Nasal cavity respiratory epithelium epithelial cell of viscerocranial mucosa (primary cell): ENCODE measurements around the gene CD82. TPM values are rescaled to one million over a fixed set of nuclear protein-coding genes. Genes with fewer than 3 reads are reported as not detected.

ENCODE experiments used
- total RNA-seq: library from RNA; depleted of rRNA; stranded (reverse); fragments of >200 nt; gene quantifications from 2 replicates; pipeline ENCODE4 v1.2.3, GENCODE V29; 2014

Gene CD82
- total RNA-seq, result 42.0 and 212 TPM in 2 replicates

GRCh38 chr11:44565211-44565952 is at the start of gene CD82:
TSS of gene CD82 (plus strand) at chr11:44565663. CDS start at chr11:44594663, 29,000 bp downstream.

Other genes with a start within 250 kb of the CD82 start
- 0.07 TPM in 1 of 2 replicates, not detected in the other for gene TSPAN18, start 161.3 kb downstream of the CD82 start, total RNA-seq